GM12878 (cell line): ENCODE results near the gene MMADHC. TPM values are rescaled to one million over a fixed set of nuclear protein-coding genes. Genes with fewer than 3 reads are reported as not detected.

ENCODE experiments used
- ATAC-seq: fragments of 200-7000 bp; cut with Tn5 transposase; 3 replicates; pipeline ENCODE4 v1.9.1; 2020; ENCODE audit warnings: mild to moderate bottlenecking, moderate library complexity
- BruUV-seq: library from RNA; stranded (reverse); fragments of 400-500 nt; replicated peaks from 2 replicates; lab custom pipeline; 2021; lab: Mats Ljungman, UMichigan
- CTCF ChIA-PET: fragments of 300-600 bp; sonication (Branson Sonifier 250); formaldehyde crosslinking; extraction: SDS; loops from one replicate; lab custom pipeline; 2021; ENCODE audit warnings: inconsistent platforms; lab: Yijun Ruan, JAX
- POLR2A ChIA-PET: fragments of 350-600 bp; formaldehyde crosslinking; extraction: SDS; loops from one replicate; lab custom pipeline; 2021; ENCODE audit warnings: inconsistent platforms; lab: Charles Lee
- RAD21 ChIA-PET: fragments of 300-600 bp; sonication (Branson Sonifier 250); formaldehyde crosslinking; loops from one replicate; lab custom pipeline; 2023; ENCODE audit warnings: antibody characterized with exemption; ENCODE audit not compliant: unreplicated experiment; lab: Charles Lee
- SMC1A ChIA-PET: fragments of 300-600 bp; sonication (Branson Sonifier 250); formaldehyde crosslinking; loops from one replicate; lab custom pipeline; 2023; ENCODE audit not compliant: unreplicated experiment, uncharacterized antibody; lab: Charles Lee
- DNase-seq: peaks from one replicate; pipeline ENCODE4 v3.0.0-alpha.2; 2011; ENCODE audit warnings: low read depth, low spot score
- FAIRE-seq: peaks from 3 replicates; lab custom pipeline; 2011; peaks lifted over from hg19 to GRCh38; lab: Jason Lieb, UNC
- H2AFZ ChIP-seq: 2 replicates; pipeline ENCODE4 v1.6.0; 2011; ENCODE audit warnings: low read depth, low read length, control low read depth; ENCODE audit not compliant: control insufficient read depth
- H3K27ac ChIP-seq: 2 replicates; pipeline ENCODE4 v1.5.1; 2011; ENCODE audit warnings: control low read depth; ENCODE audit not compliant: control insufficient read depth, insufficient read depth
- H3K27me3 ChIP-seq, 2 experiments: replicated peaks in 1 of 2; 2 replicates each; pipeline versions ENCODE4 v1.6.0 to v1.6.1; 2011; ENCODE audit warnings: low read length in 1 of 2; ENCODE audit not compliant: control insufficient read depth in 2 of 2, insufficient read depth in 2 of 2
- H3K36me3 ChIP-seq, 2 experiments: 2 replicates each; pipeline ENCODE4 v1.5.1; 2011; ENCODE audit warnings: low read length in 1 of 2; ENCODE audit not compliant: control insufficient read depth in 2 of 2, insufficient read depth in 2 of 2
- H3K4me1 ChIP-seq: 2 replicates; pipeline ENCODE4 v1.6.1; 2011; ENCODE audit warnings: mild to moderate bottlenecking, low read length, moderate library complexity, mixed read lengths; ENCODE audit not compliant: control insufficient read depth, insufficient read depth
- H3K4me2 ChIP-seq: 2 replicates; pipeline ENCODE4 v1.6.0; 2011; ENCODE audit warnings: control low read depth; ENCODE audit not compliant: control insufficient read depth, insufficient read depth
- H3K4me3 ChIP-seq: fragments of 200-600 bp; sonication (generic); 2 replicates; pipeline ENCODE4 v1.5.1; 2016
- H3K79me2 ChIP-seq: 2 replicates; pipeline ENCODE4 v1.6.0; 2011; ENCODE audit warnings: low read length; ENCODE audit not compliant: control insufficient read depth, insufficient read depth
- H3K9ac ChIP-seq: 2 replicates; pipeline ENCODE4 v1.8.0; 2011; ENCODE audit warnings: low read length, control low read depth, mixed read lengths; ENCODE audit not compliant: control insufficient read depth, insufficient read depth
- H3K9me3 ChIP-seq: replicated peaks from 3 replicates; pipeline ENCODE4 v1.5.1; 2011; ENCODE audit warnings: mild to moderate bottlenecking, low read length; ENCODE audit not compliant: control insufficient read depth, insufficient read depth
- H4K20me1 ChIP-seq: 2 replicates; pipeline ENCODE4 v1.6.0; 2011; ENCODE audit not compliant: control insufficient read depth, insufficient read depth
- BRCA1 ChIP-seq: IDR thresholded peaks from 2 replicates; pipeline ENCODE4 v1.6.1; 2011; ENCODE audit warnings: low read depth, low read length, improper control_type of control experiment
- CREM ChIP-seq: IDR thresholded peaks from 2 replicates; pipeline ENCODE4 v1.6.1; 2014; ENCODE audit warnings: antibody characterized with exemption, low read depth
- ELK1 ChIP-seq: IDR thresholded peaks from 2 replicates; pipeline ENCODE4 v1.6.1; 2012; ENCODE audit warnings: low read depth, low read length, improper control_type of control experiment
- HDAC6 ChIP-seq: fragments of 200-600 bp; sonication (generic); IDR thresholded peaks from one replicate; pipeline ENCODE4 v1.8.0; 2017; ENCODE audit warnings: antibody characterized with exemption; ENCODE audit not compliant: unreplicated experiment
- PKNOX1 ChIP-seq: fragments of 450-650 bp; IDR thresholded peaks from 2 replicates; pipeline ENCODE4 v1.6.1; 2016; ENCODE audit warnings: mild to moderate bottlenecking
- RAD51 ChIP-seq: fragments of 450-650 bp; IDR thresholded peaks from 2 replicates; pipeline ENCODE4 v1.6.1; 2016; ENCODE audit warnings: moderate library complexity, mild to moderate bottlenecking, inconsistent platforms
- SIX5 ChIP-seq: IDR thresholded peaks from 2 replicates; pipeline ENCODE4 v1.6.1; 2011; ENCODE audit warnings: mild to moderate bottlenecking, low read depth, low read length, moderate library complexity; ENCODE audit not compliant: severe bottlenecking
- WGBS: methylation state at CpG from one replicate; pipeline ENCODE4 v1.1.6; 2016; ENCODE audit warnings: low lambda C conversion rate; ENCODE audit not compliant: insufficient replicate concordance, insufficient coverage; ENCODE audit errors: missing lambda C conversion rate; 5-methylcytosine and 5-hydroxymethylcytosine counted together
- in situ Hi-C: fragments of 300-500 bp; cut with MboI; formaldehyde crosslinking; loops from 9 replicates; pipeline ENCODE4 v1.14.3; 2018; ENCODE audit warnings: mixed read lengths
- intact Hi-C: fragments of 100-400 bp; cut with micrococcal nuclease; formaldehyde crosslinking; loops from one replicate; pipeline ENCODE4 v1.14.2; 2022; ENCODE audit not compliant: unreplicated experiment
- polyA plus RNA-seq, 11 experiments: library from polyadenylated mRNA; depleted of rRNA in 4 of 11; unstranded in 6 of 11; stranded (reverse) in 5 of 11; fragments of >200 nt; fragmentation: Nextera tagmentation in 4 of 11; fragmentation: Illumina TruSeq in 1 of 11; extraction: Ambion mirVana in 4 of 11; extraction: Trizol in 1 of 11; gene quantifications; 1 replicate in 1 of 11; 2 replicates in 10 of 11; pipeline versions ENCODE4 v1.2.1 to v1.2.3, GENCODE V29; 2011 to 2016; ENCODE audit warnings: inconsistent platforms in 2 of 11, missing spikeins in 2 of 11, low read depth in 1 of 11
- total RNA-seq, 4 experiments: library from RNA; depleted of rRNA in 3 of 4; stranded (reverse); fragments of >200 nt in 3 of 4; fragmentation: Illumina TruSeq in 1 of 4; extraction: Trizol in 1 of 4; gene quantifications; 2 replicates each; pipeline versions ENCODE4 v1.2.1 to v1.2.3, GENCODE V29; 2013 to 2021
- TF ChIP-seq, protein P1 (sequence below): IDR thresholded peaks from 2 replicates; pipeline ENCODE4 v1.6.1; 2012; ENCODE audit warnings: mild to moderate bottlenecking, low read depth, low read length

MMADHC gene
- total and polyA plus RNA-seq, 10 of the 15 experiments (the other 5 are each of a cell fraction or from before 2014, with no cell fraction given), result 93.6 to 415 (median 147) TPM

DNA sequence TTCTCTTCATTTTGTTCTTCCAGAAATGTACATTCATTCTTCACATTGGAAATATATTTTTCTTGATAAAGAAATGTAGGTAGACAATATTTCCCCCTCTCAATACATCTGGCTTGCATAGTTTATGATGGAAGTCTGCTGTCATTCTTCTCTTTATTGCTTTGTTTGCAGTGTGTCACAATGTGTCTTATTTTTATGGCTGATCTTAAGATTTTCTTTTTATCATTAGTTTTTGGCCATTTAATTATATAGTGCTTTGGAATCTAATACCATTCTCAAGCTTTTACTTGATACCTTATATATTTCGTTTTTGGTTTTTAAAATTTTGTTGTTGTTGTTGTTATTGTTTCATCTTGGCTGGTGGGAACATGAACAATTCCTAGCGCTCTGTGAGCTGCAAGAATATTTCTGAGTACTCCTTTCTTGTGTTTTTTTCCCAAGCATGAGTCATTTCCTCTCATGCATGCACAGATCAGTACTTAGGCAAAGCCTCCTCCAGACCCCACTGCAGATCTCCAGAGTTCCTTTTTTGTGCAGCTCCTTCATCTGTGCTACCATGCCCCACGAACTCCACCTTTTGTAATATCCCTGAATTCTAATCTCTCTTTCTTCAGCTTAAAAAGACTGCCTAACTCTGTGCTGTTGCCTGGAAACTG lies 13.7 kb upstream of the MMADHC start:
- H4K20me1 ChIP-seq, result no peaks in the 10 kb centered on the region
- ChIA-PET POLR2A (no interaction called here), RAD21 (no interaction called here)
- 29% methylated on average over 3 of the region's 3 CpGs for WGBS
- no TSS peak for BruUV-seq
- TF ChIP-seq, protein P1, sequence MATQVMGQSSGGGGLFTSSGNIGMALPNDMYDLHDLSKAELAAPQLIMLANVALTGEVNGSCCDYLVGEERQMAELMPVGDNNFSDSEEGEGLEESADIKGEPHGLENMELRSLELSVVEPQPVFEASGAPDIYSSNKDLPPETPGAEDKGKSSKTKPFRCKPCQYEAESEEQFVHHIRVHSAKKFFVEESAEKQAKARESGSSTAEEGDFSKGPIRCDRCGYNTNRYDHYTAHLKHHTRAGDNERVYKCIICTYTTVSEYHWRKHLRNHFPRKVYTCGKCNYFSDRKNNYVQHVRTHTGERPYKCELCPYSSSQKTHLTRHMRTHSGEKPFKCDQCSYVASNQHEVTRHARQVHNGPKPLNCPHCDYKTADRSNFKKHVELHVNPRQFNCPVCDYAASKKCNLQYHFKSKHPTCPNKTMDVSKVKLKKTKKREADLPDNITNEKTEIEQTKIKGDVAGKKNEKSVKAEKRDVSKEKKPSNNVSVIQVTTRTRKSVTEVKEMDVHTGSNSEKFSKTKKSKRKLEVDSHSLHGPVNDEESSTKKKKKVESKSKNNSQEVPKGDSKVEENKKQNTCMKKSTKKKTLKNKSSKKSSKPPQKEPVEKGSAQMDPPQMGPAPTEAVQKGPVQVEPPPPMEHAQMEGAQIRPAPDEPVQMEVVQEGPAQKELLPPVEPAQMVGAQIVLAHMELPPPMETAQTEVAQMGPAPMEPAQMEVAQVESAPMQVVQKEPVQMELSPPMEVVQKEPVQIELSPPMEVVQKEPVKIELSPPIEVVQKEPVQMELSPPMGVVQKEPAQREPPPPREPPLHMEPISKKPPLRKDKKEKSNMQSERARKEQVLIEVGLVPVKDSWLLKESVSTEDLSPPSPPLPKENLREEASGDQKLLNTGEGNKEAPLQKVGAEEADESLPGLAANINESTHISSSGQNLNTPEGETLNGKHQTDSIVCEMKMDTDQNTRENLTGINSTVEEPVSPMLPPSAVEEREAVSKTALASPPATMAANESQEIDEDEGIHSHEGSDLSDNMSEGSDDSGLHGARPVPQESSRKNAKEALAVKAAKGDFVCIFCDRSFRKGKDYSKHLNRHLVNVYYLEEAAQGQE, result no peak
- TF ChIP-seq PKNOX1 (no peak), BRCA1 (no peak), CREM (no peak), HDAC6 (no peak), RAD51 (no peak), ELK1 (no peak), SIX5 (no peak)
- TF ChIP-seq, all 136 proteins: peak for 0
- Histone ChIP-seq H3K9me3 (no peaks in the 10 kb centered on the region), H3K79me2 (no peaks in the 10 kb centered on the region), H2AFZ (no peak overlapping the region), H3K4me3 (no peak overlapping the region), H3K27me3 (no peaks in the 10 kb centered on the region; a peak in 1 of 4 replicates), H3K4me1 (0 out of 2 replicates have a peak, but pooled peaks cover 4% of the 10 kb centered on the region), H3K9ac (no peak overlapping the region), H3K27ac (no peak overlapping the region), H3K4me2 (no peak overlapping the region), H3K36me3 (no peaks in the 10 kb centered on the region)
- ChIA-PET SMC1A (interaction anchor here (1.7 kb wide), 1 partner anchor 1638 kb away, joined by 7 read pairs; no protein-coding TSS in a partner anchor), CTCF (interaction anchor here (1.1 kb wide), 1 partner anchor 1452 kb away, joined by 3 read pairs; no protein-coding TSS in a partner anchor)
- in situ Hi-C loops, result no loop called here
- no peak for FAIRE-seq
- intact Hi-C loops, result no loop called here
- DNase-seq, result no peak
- ATAC-seq, result no peak
